H1 (cell line): ENCODE measurements around the gene SARNP. TPM values are rescaled to one million over a fixed set of nuclear protein-coding genes. Genes with fewer than 3 reads are reported as not detected.

Experiments
- CTCF ChIA-PET: fragments of 300-600 bp; sonication (Branson Sonifier 250); formaldehyde crosslinking; loops from one replicate; lab custom pipeline; 2021; ENCODE audit not compliant: partially characterized antibody; lab: Charles Lee
- POLR2A ChIA-PET: fragments of 300-600 bp; sonication (Branson Sonifier 250); formaldehyde crosslinking; loops from one replicate; lab custom pipeline; 2021; ENCODE audit warnings: inconsistent platforms; ENCODE audit not compliant: partially characterized antibody; lab: Charles Lee
- DNase-seq, 2 experiments: peaks; one replicate each; pipeline versions ENCODE4 v3.0.0 to v3.0.0-alpha.2; 2010 to 2022; ENCODE audit warnings: low spot score in 2 of 2, low read depth in 1 of 2, mixed read lengths in 1 of 2
- FAIRE-seq: peaks from 2 replicates; lab custom pipeline; 2011; peaks lifted over from hg19 to GRCh38; lab: Jason Lieb, UNC
- H2AFZ ChIP-seq: 2 replicates; pipeline ENCODE4 v1.8.1; 2012; ENCODE audit warnings: low read length, inconsistent platforms
- H2AK5ac ChIP-seq: 2 replicates; pipeline ENCODE4 v1.6.1; 2013; ENCODE audit warnings: low read depth, low read length
- H2BK120ac ChIP-seq: replicated peaks from 2 replicates; pipeline ENCODE3; 2013; ENCODE audit warnings: low read depth, low read length, inconsistent platforms
- H2BK12ac ChIP-seq: 2 replicates; pipeline ENCODE4 v1.6.1; 2013; ENCODE audit warnings: low read depth, low read length
- H2BK15ac ChIP-seq: 2 replicates; pipeline ENCODE4 v1.6.1; 2013; ENCODE audit warnings: low read length
- H2BK20ac ChIP-seq: 2 replicates; pipeline ENCODE4 v1.6.1; 2013; ENCODE audit warnings: low read length
- H2BK5ac ChIP-seq: 2 replicates; pipeline ENCODE4 v1.6.1; 2013; ENCODE audit warnings: low read depth, low read length
- H3K14ac ChIP-seq: 2 replicates; pipeline ENCODE4 v1.6.1; 2013; ENCODE audit warnings: inconsistent platforms; ENCODE audit not compliant: insufficient read length
- H3K18ac ChIP-seq: 2 replicates; pipeline ENCODE4 v1.6.1; 2013; ENCODE audit warnings: low read length; ENCODE audit errors: extremely low read depth
- H3K23ac ChIP-seq: 2 replicates; pipeline ENCODE4 v1.6.1; 2013; ENCODE audit warnings: inconsistent platforms; ENCODE audit not compliant: insufficient read length
- H3K23me2 ChIP-seq: 2 replicates; pipeline ENCODE4 v1.6.1; 2013; ENCODE audit warnings: low read depth, low read length
- H3K27ac ChIP-seq: 2 replicates; pipeline ENCODE4 v1.6.1; 2011; ENCODE audit warnings: low read depth, low read length, inconsistent platforms
- H3K27me3 ChIP-seq, 4 experiments: replicated peaks in 1 of 4; 1 replicate in 1 of 4; 2 replicates in 3 of 4; pipeline versions ENCODE4 v1.6.1 to v1.8.1; 2011 to 2013; ENCODE audit warnings: low read length in 3 of 4, mild to moderate bottlenecking in 3 of 4, inconsistent platforms in 2 of 4, mixed read lengths in 2 of 4, moderate library complexity in 1 of 4; ENCODE audit not compliant: control insufficient read depth in 3 of 4, insufficient read depth in 3 of 4; ENCODE audit errors: extremely low read depth in 1 of 4
- H3K36me3 ChIP-seq, 4 experiments: 2 replicates each; pipeline versions ENCODE4 v1.6.1 to v1.8.1; 2011 to 2013; ENCODE audit warnings: mild to moderate bottlenecking in 4 of 4, low read length in 3 of 4, moderate library complexity in 2 of 4, control low read depth in 1 of 4, inconsistent platforms in 1 of 4; ENCODE audit not compliant: insufficient read depth in 4 of 4, control insufficient read depth in 2 of 4
- H3K4ac ChIP-seq: replicated peaks from 2 replicates; pipeline ENCODE3; 2013; ENCODE audit warnings: low read length, low read depth, mixed read lengths, inconsistent platforms; ENCODE audit not compliant: insufficient read length
- H3K4me1 ChIP-seq, 4 experiments: replicated peaks in 1 of 4; 1 replicate in 1 of 4; 2 replicates in 3 of 4; pipeline versions ENCODE4 v1.6.1 to v1.8.1; 2011 to 2013; ENCODE audit warnings: low read length in 3 of 4, inconsistent platforms in 2 of 4, mixed read lengths in 1 of 4; ENCODE audit not compliant: insufficient read depth in 4 of 4, control insufficient read depth in 3 of 4
- H3K4me2 ChIP-seq, 2 experiments: 2 replicates each; pipeline versions ENCODE4 v1.6.1 to v1.8.1; 2011 to 2013; ENCODE audit warnings: low read depth in 2 of 2, low read length in 2 of 2, control low read depth in 1 of 2, inconsistent platforms in 1 of 2, mild to moderate bottlenecking in 1 of 2; ENCODE audit not compliant: insufficient read depth in 1 of 2
- H3K4me3 ChIP-seq, 4 experiments: fragments of 200-600, 300-600 bp in 1 of 4; sonication (generic), shearing (Covaris generic), sonication (Bioruptor Twin) in 1 of 4; 2 replicates each; pipeline versions ENCODE4 v1.5.1 to v1.8.1; 2011 to 2016; ENCODE audit warnings: low read length in 4 of 4, low read depth in 3 of 4, control low read depth in 2 of 4, inconsistent platforms in 2 of 4, mild to moderate bottlenecking in 2 of 4, mixed read lengths in 1 of 4, moderate library complexity in 1 of 4; ENCODE audit not compliant: insufficient read depth in 2 of 4; ENCODE audit errors: extremely low read depth in 1 of 4
- H3K56ac ChIP-seq: replicated peaks from 2 replicates; pipeline ENCODE3; 2013; ENCODE audit warnings: low read depth, mild to moderate bottlenecking, mixed read lengths, low read length, inconsistent platforms; ENCODE audit not compliant: insufficient read length
- H3K79me1 ChIP-seq: 2 replicates; pipeline ENCODE4 v1.6.1; 2013; ENCODE audit warnings: low read depth, low read length, control low read depth
- H3K79me2 ChIP-seq, 2 experiments: 2 replicates each; pipeline versions ENCODE4 v1.6.1 to v1.8.1; 2012 to 2013; ENCODE audit warnings: low read length in 2 of 2, mild to moderate bottlenecking in 2 of 2, inconsistent platforms in 1 of 2; ENCODE audit not compliant: insufficient read depth in 2 of 2, control insufficient read depth in 1 of 2
- H3K9ac ChIP-seq, 4 experiments: replicated peaks in 1 of 4; 1 replicate in 1 of 4; 2 replicates in 3 of 4; pipeline versions ENCODE4 v1.6.1 to v1.8.1; 2011 to 2013; ENCODE audit warnings: low read depth in 3 of 4, low read length in 3 of 4, control low read depth in 2 of 4, mild to moderate bottlenecking in 2 of 4, moderate library complexity in 2 of 4, inconsistent platforms in 1 of 4; ENCODE audit errors: extremely low read depth in 1 of 4
- H3K9me3 ChIP-seq, 2 experiments: 2 replicates each; pipeline versions ENCODE4 v1.6.1 to v1.8.1; 2012 to 2013; ENCODE audit warnings: mild to moderate bottlenecking in 2 of 2, moderate library complexity in 2 of 2, control low read depth in 1 of 2, inconsistent platforms in 1 of 2, low read depth in 1 of 2, low read length in 1 of 2, mixed read lengths in 1 of 2; ENCODE audit not compliant: insufficient read depth in 2 of 2
- H4K20me1 ChIP-seq, 2 experiments: replicated peaks in 1 of 2; 2 replicates each; pipeline versions ENCODE3 to v1.8.1; 2011 to 2013; ENCODE audit warnings: inconsistent platforms in 2 of 2, low read length in 2 of 2, mild to moderate bottlenecking in 1 of 2; ENCODE audit not compliant: insufficient read depth in 2 of 2, control insufficient read depth in 1 of 2
- H4K5ac ChIP-seq: 2 replicates; pipeline ENCODE4 v1.6.1; 2013; ENCODE audit warnings: low read length, low read depth, mixed read lengths, inconsistent platforms; ENCODE audit not compliant: insufficient read length
- H4K8ac ChIP-seq: 2 replicates; pipeline ENCODE4 v1.8.0; 2013; ENCODE audit warnings: mild to moderate bottlenecking, moderate library complexity, low read length, inconsistent platforms; ENCODE audit not compliant: insufficient read depth; ENCODE audit errors: extremely low read depth
- H4K91ac ChIP-seq: replicated peaks from 2 replicates; pipeline ENCODE3; 2013; ENCODE audit warnings: low read length, mixed read lengths, inconsistent platforms; ENCODE audit not compliant: insufficient read length
- BACH1 ChIP-seq: IDR thresholded peaks from 2 replicates; pipeline ENCODE4 v1.6.1; 2012; ENCODE audit warnings: low read length, improper control_type of control experiment
- BCL11A ChIP-seq, 2 experiments: IDR thresholded peaks; one replicate each; pipeline ENCODE4 v1.6.1; 2011; ENCODE audit warnings: low read depth in 2 of 2, low read length in 2 of 2, mild to moderate bottlenecking in 2 of 2
- CTCF ChIP-seq, 3 experiments: IDR thresholded peaks; 1 replicate in 2 of 3; 2 replicates in 1 of 3; pipeline versions ENCODE4 v1.5.1 to v1.6.1; 2011; ENCODE audit warnings: low read length in 3 of 3, mild to moderate bottlenecking in 3 of 3, inconsistent platforms in 2 of 3, low read depth in 1 of 3, moderate library complexity in 1 of 3; ENCODE audit not compliant: insufficient read depth in 1 of 3; ENCODE audit errors: control extremely low read depth in 1 of 3
- FOSL1 ChIP-seq: IDR thresholded peaks from 2 replicates; pipeline ENCODE4 v1.6.1; 2011; ENCODE audit warnings: mild to moderate bottlenecking, low read depth, low read length, moderate library complexity; ENCODE audit not compliant: insufficient read depth
- NRF1 ChIP-seq: IDR thresholded peaks from 2 replicates; pipeline ENCODE4 v1.6.1; 2011; ENCODE audit warnings: mild to moderate bottlenecking, low read depth, low read length, improper control_type of control experiment
- RBBP5 ChIP-seq: IDR thresholded peaks from 2 replicates; pipeline ENCODE4 v1.7.1; 2012; ENCODE audit warnings: low read depth, mild to moderate bottlenecking, inconsistent platforms, low read length, moderate library complexity, borderline replicate concordance
- RXRA ChIP-seq: IDR thresholded peaks from 2 replicates; pipeline ENCODE4 v1.6.1; 2011; ENCODE audit warnings: low read depth, mild to moderate bottlenecking, low read length, moderate library complexity; ENCODE audit not compliant: insufficient read depth
- USF2 ChIP-seq: IDR thresholded peaks from 2 replicates; pipeline ENCODE4 v1.6.1; 2011; ENCODE audit warnings: low read length, improper control_type of control experiment
- whole genome bisulfite sequencing, 2 experiments: shearing (Covaris generic) in 1 of 2; methylation state at CpG; one replicate each; pipeline versions ENCODE4 v1.1.6 to v1.1.7; 2013 to 2015; ENCODE audit warnings: low lambda C conversion rate in 2 of 2, mixed read lengths in 2 of 2, inconsistent platforms in 1 of 2, low coverage in 1 of 2, missing lambda C conversion rate in 1 of 2; ENCODE audit not compliant: insufficient replicate concordance in 2 of 2, insufficient coverage in 1 of 2, insufficient read length in 1 of 2; ENCODE audit errors: extremely low coverage in 1 of 2, missing lambda C conversion rate in 1 of 2; 5-methylcytosine and 5-hydroxymethylcytosine counted together
- polyA plus RNA-seq, 7 experiments: library from polyadenylated mRNA; depleted of rRNA in 3 of 7; stranded (reverse) in 5 of 7; unstranded in 2 of 7; fragments of >200 nt in 5 of 7; fragments of 200-250 nt in 2 of 7; gene quantifications; 1 replicate in 5 of 7; 2 replicates in 1 of 7; 4 replicates in 1 of 7; pipeline versions ENCODE4 v1.2.1 to v1.2.3, GENCODE V29; 2011 to 2013; ENCODE audit warnings: missing spikeins in 2 of 7, mixed read lengths in 2 of 7
- total RNA-seq: library from RNA; stranded (reverse); fragmentation: NEBNext Ultra II Directional; extraction: Animal tissue kit (Norgen Biotek cat#: 25700); gene quantifications from 2 replicates; pipeline ENCODE4 v1.2.1, GENCODE V29; 2021

The SARNP gene
- total and polyA plus RNA-seq, 2 of the 8 experiments (the other 6 are each of a cell fraction or from before 2014, with no cell fraction given), result 114 to 226 TPM

GRCh38 chr12:55824726-55825125 lies 7.2 kb upstream of the SARNP start:
- FAIRE-seq, result no peak
- H3K23ac ChIP-seq, result no peak overlapping the region
- H4K8ac ChIP-seq, result no peak overlapping the region
- no peaks in the 10 kb centered on the region; a peak in 1 of 4 replicates for H3K9me3 ChIP-seq
- H3K4ac ChIP-seq, result no peak overlapping the region
- no peak overlapping the region for H2BK5ac ChIP-seq
- H3K79me2 ChIP-seq, result peaks cover 5 to 36% of the 10 kb centered on the region in 2 experiments; a peak in 3 of 4 replicates
- no peak overlapping the region for H3K27ac ChIP-seq
- ChIA-PET POLR2A (interaction anchor here (1.2 to 12.7 kb wide), 3 partner anchors 15 to 270 kb away, joined by 3 to 133 read pairs (median 3); no protein-coding TSS in a partner anchor), CTCF (interaction anchor here (1.1 to 18.0 kb wide), 6 partner anchors 12 to 84 kb away, joined by 3 to 224 read pairs (median 4); partner anchors contain the start of gene GDF11)
- H2BK20ac ChIP-seq, result no peak overlapping the region
- no peaks in the 10 kb centered on the region; the same call in 1 of the 2 replicates for H3K23me2 ChIP-seq
- no peak overlapping the region for H4K91ac ChIP-seq
- no peak overlapping the region for H2AK5ac ChIP-seq
- 95% methylated on average over 5 of the region's 5 CpGs; no CpG with 5 or more reads in 1 of the 2 experiments for WGBS, 2 experiments
- H3K36me3 ChIP-seq, result peaks cover 7 to 37% (median 28%) of the 10 kb centered on the region in 4 experiments
- no peak overlapping the region for H3K14ac ChIP-seq
- peaks cover 2 to 8% of the 10 kb centered on the region in 2 experiments for H4K20me1 ChIP-seq
- H2BK120ac ChIP-seq, result no peak overlapping the region
- no peaks in the 10 kb centered on the region; the same call in 1 of the 2 replicates for H3K79me1 ChIP-seq
- H2BK12ac ChIP-seq, result no peak overlapping the region
- no peak overlapping the region for H3K4me3 ChIP-seq
- H3K18ac ChIP-seq, result no peak overlapping the region
- H3K27me3 ChIP-seq, result no peaks in the 10 kb centered on the region
- no peak overlapping the region for H3K9ac ChIP-seq
- H2BK15ac ChIP-seq, result no peak overlapping the region
- DNase-seq, result no peak
- H4K5ac ChIP-seq, result no peak overlapping the region
- no peak for TF ChIP-seq RBBP5
- no peak for TF ChIP-seq FOSL1
- TF ChIP-seq BACH1, result no peak
- TF ChIP-seq RXRA, result no peak
- TF ChIP-seq CTCF (IDR thresholded peaks at IDR 0.05; ENCODE audit: control extremely low read depth in 1 of 3, insufficient read depth in 1 of 3, low read depth in 1 of 3, low read length in 3 of 3), result no peak
- no peak for TF ChIP-seq BCL11A (IDR thresholded peaks at IDR 0.05; ENCODE audit: low read depth in 2 of 2, low read length in 2 of 2)
- TF ChIP-seq USF2, result no peak
- no peak for TF ChIP-seq NRF1
- no peak overlapping the region for H3K56ac ChIP-seq
- H3K4me1 ChIP-seq, result peaks cover 0 to 7% (median 3%) of the 10 kb centered on the region in 4 experiments; a peak in 5 of 7 replicates
- no peak overlapping the region for H2AFZ ChIP-seq
- no peak overlapping the region; a peak in 1 of 4 replicates for H3K4me2 ChIP-seq
